ENCODE results near the gene MRM2. TPM values are rescaled to one million over a fixed set of nuclear protein-coding genes. Genes with fewer than 3 reads are reported as not detected.

Gene MRM2
- total RNA-seq, 1 experiment from 2014 or later: 32.2 TPM

DNA sequence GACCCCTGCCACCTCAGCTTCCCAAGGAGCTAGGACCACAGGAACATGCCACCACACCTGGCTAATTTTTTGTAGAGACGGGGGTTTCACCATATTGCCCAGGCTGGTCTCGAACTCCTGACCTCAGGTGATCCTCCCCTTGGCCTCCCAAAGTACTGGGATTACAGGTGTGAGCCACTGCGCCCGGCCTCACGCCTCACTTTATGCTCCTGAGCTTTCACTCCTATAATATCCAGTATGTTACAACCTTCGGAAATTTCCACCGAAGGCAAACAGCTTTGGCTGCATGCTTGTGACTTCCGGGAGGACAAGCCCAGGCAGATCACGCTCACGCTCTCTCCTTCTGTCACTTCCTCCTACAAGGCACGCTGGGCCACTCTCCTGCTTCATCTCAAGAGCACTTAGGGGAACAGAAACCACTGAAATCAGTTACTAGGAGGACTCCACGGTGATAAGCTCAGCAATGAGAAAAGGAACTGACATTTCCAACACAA, 4.8 kb downstream of the MRM2 start:
- Histone ChIP-seq H3K27me3 (no peaks in the 10 kb centered on the region), H3K9me3 (no peaks in the 10 kb centered on the region), H3K36me3 (peaks cover 62% of the 10 kb centered on the region), H3K4me3 (no peak overlapping the region)
- no peak for DNase-seq

DNA sequence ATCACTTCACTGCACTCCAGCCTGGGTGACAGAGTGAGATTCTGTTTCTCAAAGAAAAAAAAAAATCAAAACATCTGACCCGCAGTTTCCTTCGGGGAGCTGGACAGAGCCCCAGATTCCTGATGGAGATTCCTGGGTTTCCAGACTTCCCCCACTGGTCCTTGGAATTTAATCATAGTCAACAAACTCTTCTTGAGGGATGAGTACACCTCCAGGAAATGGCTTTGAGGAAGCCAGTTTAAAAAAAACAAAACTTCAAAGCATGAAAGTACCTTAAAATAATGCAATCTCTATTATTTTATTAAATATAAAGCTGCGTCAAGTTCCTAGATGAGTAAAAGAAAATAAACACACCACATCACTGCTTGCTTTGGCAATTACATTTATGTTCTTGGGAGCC, 8.1 kb downstream of the MRM2 start:
- Histone ChIP-seq H3K4me3 (no peak overlapping the region), H3K9me3 (no peaks in the 10 kb centered on the region), H3K36me3 (peaks cover 50% of the 10 kb centered on the region), H3K27me3 (no peaks in the 10 kb centered on the region)
- no peak for DNase-seq

DNA sequence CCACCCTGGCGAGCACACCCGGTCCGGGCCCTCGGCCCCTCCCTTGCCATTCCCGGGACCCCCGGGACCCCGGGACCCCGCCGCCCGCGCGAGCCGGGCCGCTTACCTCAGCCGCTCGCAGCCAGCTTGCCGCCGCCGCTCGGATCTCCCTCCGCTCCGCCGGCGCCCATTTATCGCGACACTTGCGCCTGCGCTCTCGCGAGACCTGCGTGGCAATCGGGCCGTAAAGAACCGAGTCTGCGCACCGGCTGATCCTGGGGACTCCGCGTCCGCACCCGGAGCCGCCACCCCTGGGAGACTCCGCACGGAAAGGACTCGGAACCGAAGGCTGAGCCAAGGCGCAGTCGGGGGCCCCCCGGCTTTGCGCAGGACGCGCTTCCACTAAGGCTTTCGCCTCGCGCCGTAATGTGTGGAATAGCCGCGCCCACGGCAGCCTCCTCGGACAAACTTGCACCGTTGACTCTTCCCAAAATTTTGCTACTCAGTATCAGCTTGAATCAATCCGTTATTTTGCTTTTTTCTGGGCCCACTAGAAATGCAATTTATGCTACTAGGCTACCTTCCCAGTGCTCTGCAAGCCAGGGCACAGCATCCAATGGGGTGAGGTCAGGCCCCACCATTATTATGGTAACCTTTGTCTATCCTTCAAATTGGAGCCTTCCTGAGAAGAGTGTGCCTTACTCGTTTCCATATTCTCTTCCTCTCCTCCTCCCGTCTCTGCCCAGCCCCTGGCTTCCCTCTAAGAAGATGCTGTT, 9.1 kb downstream of the MRM2 start, which contains the start of gene MAD1L1:
MAD1L1 (minus strand) TSS at position 180 of the 755 bp plus-strand sequence. CDS start 2,812 bp downstream, outside the sequence.
- no peaks in the 10 kb centered on the region for H3K27me3 ChIP-seq
- no peaks in the 10 kb centered on the region for H3K9me3 ChIP-seq
- peak within 1 kb of the TSS; percentile 90 for H3K4me3 ChIP-seq
- peak; percentile 88 for DNase-seq
- H3K36me3 ChIP-seq: peaks cover 42% of the 10 kb centered on the region

DNA sequence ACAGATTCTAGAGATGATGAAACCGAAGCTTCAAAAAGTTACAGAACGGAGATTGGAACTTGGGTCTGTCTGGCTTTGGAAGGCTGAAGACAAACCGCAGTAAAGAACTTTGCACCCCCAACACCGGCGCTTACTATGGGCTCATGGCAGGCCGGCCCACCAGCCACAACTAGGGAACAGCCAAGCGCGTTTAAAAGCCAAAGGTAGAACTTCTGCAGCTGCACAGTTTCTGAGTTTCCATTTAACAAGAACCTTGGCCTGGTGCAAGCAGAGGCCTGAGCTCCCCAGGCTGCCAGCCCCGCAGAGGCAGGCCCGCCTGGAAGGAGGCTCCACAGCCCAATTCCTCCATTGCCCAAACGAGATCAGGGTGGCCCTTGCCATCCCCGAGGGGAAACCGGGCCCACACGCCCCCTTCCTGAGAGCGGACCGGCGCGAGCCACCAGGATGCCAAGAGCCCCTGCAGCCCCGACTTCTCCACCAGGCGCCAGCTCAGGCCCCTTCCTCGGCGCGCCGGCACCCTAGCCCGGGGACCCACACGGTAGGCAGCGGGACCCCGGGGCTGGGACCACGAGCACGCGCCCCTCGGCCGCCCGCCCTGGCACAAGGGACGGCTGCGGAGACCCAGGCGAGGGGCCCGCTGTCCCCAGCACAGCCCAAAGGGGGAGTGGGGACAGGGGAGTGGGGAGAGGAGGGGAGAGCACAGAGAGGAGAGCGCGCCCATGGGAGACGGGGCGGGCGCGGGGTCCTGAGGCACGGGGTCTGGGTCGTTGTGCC, 9.8 kb downstream of the MRM2 start:
- peak overlapping the region; percentile 90 for H3K4me3 ChIP-seq
- no peaks in the 10 kb centered on the region for H3K9me3 ChIP-seq
- DNase-seq: no peak
- H3K36me3 ChIP-seq: peaks cover 40% of the 10 kb centered on the region
- H3K27me3 ChIP-seq: no peaks in the 10 kb centered on the region

DNA sequence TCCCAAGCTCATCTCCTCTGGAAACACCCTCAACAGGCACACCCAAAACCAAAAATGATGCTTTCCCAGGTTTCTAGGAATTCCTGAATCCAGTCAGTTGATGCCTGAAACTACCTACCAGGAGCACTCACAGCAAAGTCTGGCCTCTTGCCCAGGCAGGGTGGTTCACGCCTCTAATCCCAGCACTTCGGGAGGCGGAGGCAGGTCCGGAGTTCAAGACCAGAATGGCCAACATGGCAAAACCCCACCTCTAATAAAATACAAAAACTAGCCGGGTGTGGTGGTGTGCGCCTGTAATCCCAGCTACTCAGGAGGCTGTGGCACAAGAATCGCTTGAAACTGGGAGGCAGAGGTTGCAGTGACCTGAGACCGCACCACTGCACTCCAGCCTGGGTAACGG, 11.1 kb downstream of the MRM2 start:
- Histone ChIP-seq H3K4me3 (no peak overlapping the region; the same call in 1 of the 2 replicates), H3K36me3 (peaks cover 31% of the 10 kb centered on the region), H3K9me3 (no peaks in the 10 kb centered on the region), H3K27me3 (no peaks in the 10 kb centered on the region)
- no peak for DNase-seq

DNA sequence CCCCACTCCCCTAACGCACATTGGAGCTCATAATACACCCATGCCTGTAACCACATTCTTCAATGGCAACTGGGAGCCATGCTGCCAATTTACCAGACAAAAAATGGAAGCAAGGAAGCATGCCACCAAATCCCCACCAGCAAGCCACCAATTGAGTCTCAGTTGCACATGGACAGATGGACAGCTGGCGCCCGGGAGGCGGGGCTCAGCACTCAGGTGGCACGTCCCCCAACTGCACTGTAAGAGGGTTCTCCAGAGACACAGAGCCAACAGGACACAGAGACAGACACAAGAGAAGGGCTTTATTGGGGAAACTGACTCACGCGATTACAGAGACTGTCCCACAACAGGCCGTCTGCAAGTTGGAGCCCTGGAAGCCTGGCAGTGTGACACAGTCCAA, 11.8 kb downstream of the MRM2 start:
- H3K27me3 ChIP-seq: no peaks in the 10 kb centered on the region
- no peak for DNase-seq
- no peak overlapping the region for H3K4me3 ChIP-seq
- no peaks in the 10 kb centered on the region for H3K9me3 ChIP-seq
- peaks cover 28% of the 10 kb centered on the region for H3K36me3 ChIP-seq

DNA sequence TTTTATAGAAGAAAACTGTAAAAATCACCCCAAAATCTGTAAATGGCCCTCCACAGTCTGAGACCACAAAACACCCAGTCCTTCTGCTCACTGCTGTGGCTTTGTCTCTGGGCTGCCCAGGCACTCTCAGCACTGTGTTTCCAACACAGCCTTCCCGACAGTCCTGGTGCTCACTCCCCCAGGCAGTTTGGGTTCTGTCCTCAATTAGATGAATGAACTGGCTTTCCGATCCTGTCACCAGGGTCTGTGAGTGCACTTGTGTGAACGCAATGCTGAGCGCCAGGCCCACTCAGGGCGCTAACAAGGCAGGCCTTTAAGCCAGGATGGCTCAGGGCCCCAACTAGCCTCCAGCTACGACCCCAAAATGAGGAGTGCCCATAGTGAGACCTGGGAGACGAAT, 12.5 kb downstream of the MRM2 start:
- no peak overlapping the region for H3K4me3 ChIP-seq
- peaks cover 20% of the 10 kb centered on the region for H3K36me3 ChIP-seq
- no peak for DNase-seq
- no peaks in the 10 kb centered on the region for H3K27me3 ChIP-seq
- no peaks in the 10 kb centered on the region for H3K9me3 ChIP-seq

DNA sequence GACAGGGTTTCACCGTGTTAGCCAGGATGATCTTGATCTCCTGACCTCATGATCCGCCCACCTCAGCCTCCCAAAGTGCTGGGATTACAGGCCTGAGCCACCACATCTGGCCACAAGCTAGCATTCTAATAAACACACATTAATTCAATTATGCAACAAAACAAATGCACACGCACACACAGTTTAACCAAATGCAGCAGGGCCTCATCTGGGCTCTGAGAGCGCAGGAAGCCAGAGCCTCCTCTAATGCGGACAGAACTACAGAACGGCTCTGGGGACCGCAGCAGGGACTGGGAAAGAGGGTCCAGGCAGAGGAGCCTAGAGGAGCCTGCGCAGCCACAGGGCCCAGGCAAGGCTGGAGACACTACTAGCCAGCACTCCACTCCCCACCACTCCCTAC, 13.1 kb downstream of the MRM2 start:
- DNase-seq: no peak

DNA sequence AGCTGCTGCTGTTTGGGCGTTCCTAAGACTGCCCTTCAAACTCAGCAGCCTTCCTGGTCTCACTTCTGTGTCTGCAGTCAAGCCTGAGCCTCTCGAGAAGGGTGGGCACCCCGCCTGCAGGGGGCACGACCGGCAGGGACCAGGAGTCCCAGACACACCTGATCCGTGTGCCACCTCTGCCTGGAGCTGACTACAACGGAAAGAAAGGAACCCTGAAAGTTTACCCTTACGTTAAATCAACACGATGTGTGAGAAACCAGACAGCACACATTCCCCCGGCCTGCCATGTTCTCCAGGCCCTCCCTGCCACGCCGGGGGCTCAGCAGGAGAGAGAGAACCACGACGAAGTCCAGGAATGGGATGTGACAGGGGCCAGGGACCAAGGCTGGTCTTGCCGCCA, 14.3 kb downstream of the MRM2 start:
- Histone ChIP-seq H3K36me3 (peaks cover 15% of the 10 kb centered on the region), H3K4me3 (no peak overlapping the region), H3K27me3 (no peaks in the 10 kb centered on the region), H3K9me3 (no peaks in the 10 kb centered on the region)
- DNase-seq: no peak

More for the DNA sequence above, 13.1 kb downstream of the MRM2 start:
- Histone ChIP-seq H3K9me3 (no peaks in the 10 kb centered on the region), H3K27me3 (no peaks in the 10 kb centered on the region), H3K36me3 (peaks cover 16% of the 10 kb centered on the region), H3K4me3 (no peak overlapping the region)

DNA sequence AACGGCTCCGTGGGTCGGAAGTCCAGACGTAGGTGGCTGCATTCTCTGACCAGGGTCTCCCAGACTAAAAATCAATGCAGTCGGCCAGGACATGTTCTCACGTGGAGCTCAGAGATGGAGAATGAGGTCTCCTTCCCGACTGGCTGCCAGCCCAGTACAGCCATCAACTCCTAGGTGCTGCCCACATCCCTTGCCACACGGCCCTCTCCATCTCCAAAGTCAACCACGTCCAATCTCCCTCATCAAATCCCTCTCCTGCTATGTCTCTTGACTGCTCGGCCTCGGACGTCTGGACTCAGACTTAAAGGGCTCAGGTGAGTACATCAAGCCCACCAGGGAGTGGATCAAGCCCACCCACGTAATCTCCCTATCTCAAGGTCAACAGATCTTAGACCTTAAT, 16.2 kb downstream of the MRM2 start:
- no peak for DNase-seq
- Histone ChIP-seq H3K36me3 (peaks cover 17% of the 10 kb centered on the region), H3K27me3 (no peaks in the 10 kb centered on the region), H3K9me3 (no peaks in the 10 kb centered on the region), H3K4me3 (no peak overlapping the region)

DNA sequence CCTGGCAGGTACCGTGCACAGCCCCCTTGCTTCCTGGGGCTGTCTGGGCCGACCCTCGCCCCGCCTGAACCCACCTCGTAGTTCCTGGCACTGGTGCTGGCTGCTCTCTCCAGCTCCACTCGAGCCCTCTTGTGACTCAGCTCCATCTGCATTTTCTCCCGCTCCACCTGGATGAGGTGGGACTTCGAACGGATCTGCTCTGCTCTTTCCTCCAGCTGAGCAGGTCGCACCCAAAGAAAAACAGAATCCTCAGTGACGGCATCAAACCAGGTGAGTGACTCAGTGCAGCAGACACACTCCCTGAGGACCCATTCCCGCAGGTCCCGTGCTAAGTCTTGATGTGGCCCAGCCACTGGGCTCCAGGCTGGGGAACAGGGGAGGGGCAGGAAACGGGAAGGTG, 16.7 kb downstream of the MRM2 start:
- no peaks in the 10 kb centered on the region for H3K27me3 ChIP-seq
- no peak for DNase-seq
- H3K4me3 ChIP-seq: no peak overlapping the region
- H3K36me3 ChIP-seq: peaks cover 17% of the 10 kb centered on the region
- H3K9me3 ChIP-seq: no peaks in the 10 kb centered on the region

DNA sequence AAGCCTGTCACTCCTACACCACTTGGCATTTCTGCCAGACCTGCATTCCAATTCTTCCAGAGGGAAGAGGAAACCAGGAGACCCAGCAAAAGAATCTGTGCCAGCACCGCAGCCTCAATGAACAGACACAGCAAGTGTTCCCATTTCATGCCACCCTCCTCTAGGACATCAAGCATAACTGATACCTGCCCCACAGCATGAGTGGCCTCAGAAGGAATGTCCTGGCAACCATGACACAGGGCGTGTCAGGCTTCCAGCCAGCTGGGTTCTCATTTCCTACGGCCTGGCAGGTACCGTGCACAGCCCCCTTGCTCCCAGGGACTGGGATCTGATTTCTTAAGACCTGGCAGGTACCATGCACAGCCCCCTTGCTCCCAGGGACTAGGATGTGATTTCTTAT, 17.1 kb downstream of the MRM2 start:
- Histone ChIP-seq H3K36me3 (peaks cover 17% of the 10 kb centered on the region), H3K9me3 (no peaks in the 10 kb centered on the region), H3K4me3 (no peak overlapping the region), H3K27me3 (no peaks in the 10 kb centered on the region)
- no peak for DNase-seq

DNA sequence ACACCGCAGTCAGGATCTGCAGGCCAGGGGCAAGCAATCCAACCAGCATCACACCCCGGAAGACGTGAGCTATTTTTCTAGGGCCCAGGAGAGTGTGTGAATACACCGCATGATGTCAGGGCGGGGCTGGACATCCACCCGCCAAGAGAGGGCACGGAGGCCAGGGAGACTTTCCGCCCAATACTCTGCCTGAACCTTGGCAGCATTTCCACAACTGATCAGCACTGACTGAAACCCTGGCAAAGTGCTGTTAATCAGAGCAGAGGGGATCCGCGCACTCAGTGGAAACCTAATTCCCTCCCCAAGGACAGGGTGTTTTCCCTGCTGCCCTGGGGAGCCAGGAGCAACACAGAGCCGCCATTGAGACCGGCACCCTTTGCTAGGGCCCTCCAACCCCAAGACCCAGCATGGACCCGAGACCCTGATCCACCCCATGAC, 17.5 kb downstream of the MRM2 start:
- Histone ChIP-seq H3K27me3 (no peaks in the 10 kb centered on the region), H3K9me3 (no peaks in the 10 kb centered on the region), H3K36me3 (peaks cover 14% of the 10 kb centered on the region), H3K4me3 (no peak overlapping the region)
- no peak for DNase-seq

DNA sequence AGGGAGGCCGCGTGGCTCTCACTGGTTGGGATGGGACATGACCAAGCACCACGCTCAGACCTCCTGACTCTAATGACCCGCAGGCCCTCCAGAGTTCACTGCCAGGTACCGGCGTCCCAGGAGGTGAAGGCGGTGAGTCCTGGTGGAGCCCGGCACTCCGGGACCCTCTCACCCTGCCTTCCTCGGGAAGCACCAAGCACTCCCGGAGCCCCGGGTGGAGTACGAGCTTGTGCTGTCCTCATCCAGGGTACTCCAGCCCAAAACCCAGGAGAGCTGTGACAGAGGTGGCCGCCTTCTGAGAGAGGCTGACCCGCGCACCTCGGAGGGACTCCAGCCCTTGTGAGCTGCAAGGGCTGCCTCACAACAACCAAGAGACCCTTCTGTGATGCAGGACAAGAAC, 18.7 kb downstream of the MRM2 start:
- DNase-seq: no peak
- Histone ChIP-seq H3K4me3 (no peak overlapping the region), H3K9me3 (no peaks in the 10 kb centered on the region), H3K27me3 (no peaks in the 10 kb centered on the region), H3K36me3 (peaks cover 14% of the 10 kb centered on the region)

DNA sequence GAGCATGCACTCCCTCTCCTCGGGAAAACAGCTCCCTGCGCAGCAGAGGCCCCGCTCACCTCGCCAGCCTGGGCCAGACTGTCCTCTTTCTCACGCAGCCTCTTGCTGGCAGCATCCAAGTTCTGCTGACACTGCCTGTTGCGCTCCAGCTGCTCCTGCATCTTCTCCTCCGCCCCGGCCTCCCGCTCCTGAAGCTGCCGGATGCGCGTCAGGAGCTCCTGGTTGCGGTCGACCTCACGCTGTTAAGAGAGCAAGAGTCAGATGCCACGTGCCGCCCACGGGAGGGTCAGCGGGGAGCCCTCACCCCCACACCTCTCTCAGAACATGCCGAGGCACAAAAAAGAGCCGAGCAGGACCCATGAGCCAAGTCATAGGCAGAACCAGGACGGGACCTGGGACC, 19.5 kb downstream of the MRM2 start:
- peaks cover 12% of the 10 kb centered on the region for H3K36me3 ChIP-seq
- no peak for DNase-seq
- no peaks in the 10 kb centered on the region for H3K9me3 ChIP-seq
- no peak overlapping the region for H3K4me3 ChIP-seq
- no peaks in the 10 kb centered on the region for H3K27me3 ChIP-seq

DNA sequence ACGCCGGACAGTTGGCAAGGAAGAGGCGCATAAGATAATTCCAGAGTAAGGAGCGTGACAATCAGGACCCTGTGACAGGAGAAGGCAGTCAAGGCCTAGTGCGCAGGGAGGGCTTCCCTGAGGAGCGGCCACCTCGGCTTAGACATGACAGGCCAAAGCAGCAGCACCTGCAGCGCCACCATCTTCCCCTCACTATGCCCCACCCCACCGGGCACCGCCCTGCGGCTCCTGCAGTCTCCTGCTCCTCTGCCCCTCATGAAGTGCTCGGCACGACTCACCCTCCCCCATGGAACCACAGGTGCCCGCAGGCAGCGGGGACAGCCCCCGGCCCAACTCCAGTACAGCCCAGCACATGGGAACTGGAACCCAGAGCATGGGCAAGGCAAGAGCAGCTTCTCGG, 21.1 kb downstream of the MRM2 start:
- peaks cover 15% of the 10 kb centered on the region for H3K36me3 ChIP-seq
- H3K4me3 ChIP-seq: no peak overlapping the region
- no peaks in the 10 kb centered on the region for H3K27me3 ChIP-seq
- DNase-seq: no peak
- no peaks in the 10 kb centered on the region for H3K9me3 ChIP-seq

DNA sequence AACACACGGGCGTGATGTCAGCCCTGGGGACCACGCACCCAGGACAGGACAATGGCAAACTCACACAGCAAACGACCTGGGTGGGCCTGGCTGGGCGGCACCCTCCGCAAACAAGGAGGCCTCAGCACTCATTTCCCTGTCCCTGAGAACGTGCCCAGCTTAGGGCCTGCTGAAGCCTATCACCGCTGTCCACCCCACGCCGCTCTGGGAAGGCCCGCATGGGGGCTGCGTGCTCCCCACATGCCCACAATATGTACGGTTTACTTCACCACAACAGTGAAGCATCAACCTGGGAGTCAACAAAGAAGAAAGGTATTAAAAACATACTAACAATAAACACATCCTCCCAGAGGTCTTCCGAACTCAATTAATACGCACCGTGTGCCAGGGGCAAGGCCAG, 21.5 kb downstream of the MRM2 start:
- no peaks in the 10 kb centered on the region for H3K9me3 ChIP-seq

More for the DNA sequence above, 21.5 kb downstream of the MRM2 start:
- Histone ChIP-seq H3K27me3 (no peaks in the 10 kb centered on the region), H3K36me3 (peaks cover 18% of the 10 kb centered on the region), H3K4me3 (no peak overlapping the region)
- no peak for DNase-seq

All from MG63 (cell line).